Panc1 (cell line): ENCODE data around the gene C1orf216. TPM values are rescaled to one million over a fixed set of nuclear protein-coding genes. Genes with fewer than 3 reads are reported as not detected.

Source experiments
- ATAC-seq: fragments of 200-7000 bp; cut with Tn5 transposase; 2 replicates; pipeline ENCODE4 v1.9.1; 2020; ENCODE audit warnings: mild to moderate bottlenecking, moderate library complexity
- BruUV-seq: library from RNA; stranded (reverse); fragments of 400-500 nt; replicated peaks from 2 replicates; lab custom pipeline; 2021; lab: Mats Ljungman, UMichigan
- CTCF ChIA-PET: fragments of 300-600 bp; sonication (Branson Sonifier 250); formaldehyde crosslinking; loops from one replicate; lab custom pipeline; 2022; ENCODE audit warnings: antibody characterized with exemption; lab: Charles Lee
- POLR2A ChIA-PET: fragments of 300-600 bp; sonication (Branson Sonifier 250); formaldehyde crosslinking; loops from one replicate; lab custom pipeline; 2022; ENCODE audit warnings: antibody characterized with exemption; lab: Charles Lee
- DNase-seq: peaks from one replicate; pipeline ENCODE4 v3.0.0-alpha.2; 2010; ENCODE audit warnings: low read depth, low spot score
- H3K27ac ChIP-seq: 2 replicates; pipeline ENCODE4 v1.5.1; 2011; ENCODE audit warnings: mild to moderate bottlenecking, low read length, inconsistent platforms
- H3K27me3 ChIP-seq: fragments of 200-500 bp; sonication (Bioruptor generic); 2 replicates; pipeline ENCODE4 v1.6.0; 2014; ENCODE audit warnings: low read length, inconsistent platforms; ENCODE audit not compliant: control insufficient read depth, insufficient read depth
- H3K36me3 ChIP-seq: fragments of 200-500 bp; sonication (Bioruptor generic); 2 replicates; pipeline ENCODE4 v1.5.1; 2014; ENCODE audit warnings: inconsistent platforms, mild to moderate bottlenecking, low read length, moderate library complexity; ENCODE audit not compliant: control insufficient read depth, insufficient read depth
- H3K4me1 ChIP-seq: 2 replicates; pipeline ENCODE4 v1.5.1; 2011; ENCODE audit warnings: inconsistent platforms, mild to moderate bottlenecking, low read length, moderate library complexity; ENCODE audit not compliant: control insufficient read depth, insufficient read depth
- H3K4me3 ChIP-seq, 2 experiments: 2 replicates each; pipeline ENCODE4 v1.5.1; 2011 to 2012; ENCODE audit warnings: low read depth in 2 of 2, low read length in 2 of 2, mild to moderate bottlenecking in 2 of 2, inconsistent platforms in 1 of 2, moderate library complexity in 1 of 2
- H3K9me3 ChIP-seq: fragments of 200-500 bp; sonication (Bioruptor generic); 2 replicates; pipeline ENCODE4 v1.5.1; 2014; ENCODE audit warnings: low read depth, mild to moderate bottlenecking, inconsistent platforms, low read length, moderate library complexity; ENCODE audit not compliant: control insufficient read depth, insufficient read depth
- POLR2AphosphoS5 ChIP-seq: IDR thresholded peaks from 2 replicates; pipeline ENCODE4 v1.6.1; 2012; ENCODE audit warnings: mild to moderate bottlenecking, low read depth, low read length, moderate library complexity
- SIN3A ChIP-seq: IDR thresholded peaks from 2 replicates; pipeline ENCODE4 v1.6.1; 2012; ENCODE audit warnings: low read depth, mild to moderate bottlenecking, low read length, moderate library complexity, borderline replicate concordance; ENCODE audit not compliant: insufficient read depth
- TCF7L2 ChIP-seq: IDR thresholded peaks from 2 replicates; pipeline ENCODE4 v1.6.1; 2011; ENCODE audit warnings: mild to moderate bottlenecking, low read depth, low read length, inconsistent platforms
- in situ Hi-C: cut with HindIII; loops from 2 replicates; pipeline ENCODE4 v1.10.0; 2016; ENCODE audit warnings: low sequenced_read_pairs, low pct_unique_long_range_greater_than_20kb
- intact Hi-C: fragments of 100-400 bp; cut with micrococcal nuclease; formaldehyde crosslinking; loops from one replicate; pipeline ENCODE4 v1.10.0; 2022; ENCODE audit not compliant: unreplicated experiment
- total RNA-seq: library from RNA; stranded (reverse); gene quantifications from one replicate; pipeline ENCODE4 v1.2.1, GENCODE V29; 2021; ENCODE audit not compliant: unreplicated experiment
- TF ChIP-seq, protein P1 (sequence below): fragments of 450-650 bp; IDR thresholded peaks from 2 replicates; pipeline ENCODE4 v1.5.1; 2017; ENCODE audit warnings: mild to moderate bottlenecking
- TF ChIP-seq, protein P2 (sequence below), 2 experiments: IDR thresholded peaks; 2 replicates each; pipeline ENCODE4 v1.6.1; 2011 to 2012; ENCODE audit warnings: low read depth in 2 of 2, control low read depth in 1 of 2, low read length in 1 of 2, mild to moderate bottlenecking in 1 of 2, moderate library complexity in 1 of 2; ENCODE audit not compliant: insufficient read depth in 1 of 2

The C1orf216 gene
- total RNA-seq, 1 experiment from 2014 or later, result 28.0 TPM

DNA sequence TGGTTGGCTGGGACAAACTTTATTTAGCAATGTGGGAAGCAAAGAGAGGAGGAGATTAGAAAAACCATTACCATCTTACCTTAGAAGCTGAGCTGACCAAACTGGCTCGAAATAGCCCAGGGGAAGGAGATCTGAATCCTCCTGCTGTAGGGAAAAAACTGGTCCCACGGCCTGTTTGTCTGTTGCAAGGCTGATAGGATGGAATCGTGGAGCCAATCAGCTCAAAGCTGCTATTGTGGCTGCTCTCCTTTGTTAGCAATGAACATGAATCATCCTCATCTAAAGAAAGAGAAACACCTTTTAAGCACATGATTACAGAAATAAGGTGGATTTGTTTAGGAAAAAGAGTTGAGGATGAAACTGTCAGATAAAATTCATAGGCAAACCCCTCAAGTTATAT is 29.6 kb upstream of the C1orf216 start:
- H3K9me3 ChIP-seq, result no peaks in the 10 kb centered on the region
- DNase-seq, result no peak
- ATAC-seq, result no peak
- H3K27ac ChIP-seq, result no peak overlapping the region
- TF ChIP-seq POLR2AphosphoS5, result no peak
- TF ChIP-seq SIN3A, result no peak
- TF ChIP-seq, protein P1, sequence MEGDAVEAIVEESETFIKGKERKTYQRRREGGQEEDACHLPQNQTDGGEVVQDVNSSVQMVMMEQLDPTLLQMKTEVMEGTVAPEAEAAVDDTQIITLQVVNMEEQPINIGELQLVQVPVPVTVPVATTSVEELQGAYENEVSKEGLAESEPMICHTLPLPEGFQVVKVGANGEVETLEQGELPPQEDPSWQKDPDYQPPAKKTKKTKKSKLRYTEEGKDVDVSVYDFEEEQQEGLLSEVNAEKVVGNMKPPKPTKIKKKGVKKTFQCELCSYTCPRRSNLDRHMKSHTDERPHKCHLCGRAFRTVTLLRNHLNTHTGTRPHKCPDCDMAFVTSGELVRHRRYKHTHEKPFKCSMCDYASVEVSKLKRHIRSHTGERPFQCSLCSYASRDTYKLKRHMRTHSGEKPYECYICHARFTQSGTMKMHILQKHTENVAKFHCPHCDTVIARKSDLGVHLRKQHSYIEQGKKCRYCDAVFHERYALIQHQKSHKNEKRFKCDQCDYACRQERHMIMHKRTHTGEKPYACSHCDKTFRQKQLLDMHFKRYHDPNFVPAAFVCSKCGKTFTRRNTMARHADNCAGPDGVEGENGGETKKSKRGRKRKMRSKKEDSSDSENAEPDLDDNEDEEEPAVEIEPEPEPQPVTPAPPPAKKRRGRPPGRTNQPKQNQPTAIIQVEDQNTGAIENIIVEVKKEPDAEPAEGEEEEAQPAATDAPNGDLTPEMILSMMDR, result no peak
- TF ChIP-seq, protein P2, sequence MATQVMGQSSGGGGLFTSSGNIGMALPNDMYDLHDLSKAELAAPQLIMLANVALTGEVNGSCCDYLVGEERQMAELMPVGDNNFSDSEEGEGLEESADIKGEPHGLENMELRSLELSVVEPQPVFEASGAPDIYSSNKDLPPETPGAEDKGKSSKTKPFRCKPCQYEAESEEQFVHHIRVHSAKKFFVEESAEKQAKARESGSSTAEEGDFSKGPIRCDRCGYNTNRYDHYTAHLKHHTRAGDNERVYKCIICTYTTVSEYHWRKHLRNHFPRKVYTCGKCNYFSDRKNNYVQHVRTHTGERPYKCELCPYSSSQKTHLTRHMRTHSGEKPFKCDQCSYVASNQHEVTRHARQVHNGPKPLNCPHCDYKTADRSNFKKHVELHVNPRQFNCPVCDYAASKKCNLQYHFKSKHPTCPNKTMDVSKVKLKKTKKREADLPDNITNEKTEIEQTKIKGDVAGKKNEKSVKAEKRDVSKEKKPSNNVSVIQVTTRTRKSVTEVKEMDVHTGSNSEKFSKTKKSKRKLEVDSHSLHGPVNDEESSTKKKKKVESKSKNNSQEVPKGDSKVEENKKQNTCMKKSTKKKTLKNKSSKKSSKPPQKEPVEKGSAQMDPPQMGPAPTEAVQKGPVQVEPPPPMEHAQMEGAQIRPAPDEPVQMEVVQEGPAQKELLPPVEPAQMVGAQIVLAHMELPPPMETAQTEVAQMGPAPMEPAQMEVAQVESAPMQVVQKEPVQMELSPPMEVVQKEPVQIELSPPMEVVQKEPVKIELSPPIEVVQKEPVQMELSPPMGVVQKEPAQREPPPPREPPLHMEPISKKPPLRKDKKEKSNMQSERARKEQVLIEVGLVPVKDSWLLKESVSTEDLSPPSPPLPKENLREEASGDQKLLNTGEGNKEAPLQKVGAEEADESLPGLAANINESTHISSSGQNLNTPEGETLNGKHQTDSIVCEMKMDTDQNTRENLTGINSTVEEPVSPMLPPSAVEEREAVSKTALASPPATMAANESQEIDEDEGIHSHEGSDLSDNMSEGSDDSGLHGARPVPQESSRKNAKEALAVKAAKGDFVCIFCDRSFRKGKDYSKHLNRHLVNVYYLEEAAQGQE (IDR thresholded peaks at IDR 0.05; ENCODE audit: insufficient read depth in 1 of 2, low read depth in 2 of 2, low read length in 1 of 2), result no peak
- no peak for TF ChIP-seq TCF7L2
- in situ Hi-C loops, result no loop called here
- intact Hi-C loops, result no loop called here
- H3K4me3 ChIP-seq, result no peak overlapping the region
- H3K36me3 ChIP-seq, result peaks cover 13% of the 10 kb centered on the region; the same call in 1 of the 2 replicates
- H3K27me3 ChIP-seq, result no peaks in the 10 kb centered on the region
- H3K4me1 ChIP-seq, result no peaks in the 10 kb centered on the region
- ChIA-PET POLR2A (interaction anchor here (0.6 kb wide), 1 partner anchor 84 kb away, joined by 5 read pairs; no protein-coding TSS in a partner anchor), CTCF (interaction anchor here (0.5 kb wide), 1 partner anchor 124 kb away, joined by 5 read pairs; no protein-coding TSS in a partner anchor)
- BruUV-seq, result no TSS peak

DNA sequence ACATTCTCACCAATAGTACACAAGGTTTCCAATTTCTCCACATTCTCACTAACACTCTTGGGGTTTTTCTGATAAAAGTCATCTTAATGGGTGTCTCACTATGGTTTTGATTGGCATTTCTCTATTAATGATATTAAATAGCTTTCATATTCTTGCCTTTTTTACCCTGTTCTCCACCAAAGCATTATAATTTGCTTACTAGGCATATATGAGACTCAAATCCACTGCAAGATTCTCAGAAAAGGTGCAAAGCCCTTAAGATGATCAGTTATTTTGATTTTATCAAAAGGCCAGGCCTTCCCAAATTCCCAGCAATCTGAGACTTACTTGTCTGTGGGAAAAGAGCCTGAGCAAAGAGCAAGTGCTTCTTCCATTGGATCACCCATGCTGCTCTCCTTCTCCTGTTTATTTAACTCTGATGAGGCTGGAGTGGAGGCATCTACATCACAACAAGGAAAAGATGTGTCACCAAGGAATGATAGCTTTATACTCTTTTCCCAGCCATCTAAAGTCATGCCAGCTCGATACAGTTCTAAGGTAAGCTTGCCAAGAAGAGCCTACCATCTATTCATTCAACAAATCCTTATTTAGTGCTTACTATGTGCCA is 26.5 kb upstream of the C1orf216 start:
- peaks cover 16% of the 10 kb centered on the region; the same call in 1 of the 2 replicates for H3K36me3 ChIP-seq
- ChIA-PET CTCF (no interaction called here), POLR2A (no interaction called here)
- DNase-seq (no peak), ATAC-seq (no peak)
- no peaks in the 10 kb centered on the region for H3K4me1 ChIP-seq
- H3K4me3 ChIP-seq, result no peak overlapping the region
- no peak overlapping the region for H3K27ac ChIP-seq
- no peaks in the 10 kb centered on the region for H3K9me3 ChIP-seq
- intact Hi-C loops (no loop called here), in situ Hi-C loops (no loop called here)
- TF ChIP-seq, protein P1, result no peak
- TF ChIP-seq, protein P2 (IDR thresholded peaks at IDR 0.05; ENCODE audit: insufficient read depth in 1 of 2, low read depth in 2 of 2, low read length in 1 of 2), result no peak
- no peak for TF ChIP-seq TCF7L2
- no peak for TF ChIP-seq SIN3A
- TF ChIP-seq POLR2AphosphoS5, result no peak
- no TSS peak for BruUV-seq
- H3K27me3 ChIP-seq, result no peaks in the 10 kb centered on the region
